ENCODE measurements around the gene ENTPD3.
A peak's percentile ranks its signal among the peaks of the same experiment; 100 is the strongest.
"Not testable (repeated sequence)": the region's sequence is repeated elsewhere in the genome, so short reads cannot be mapped to it uniquely, and the experiment has no call there.

The ENTPD3 gene

DNA sequence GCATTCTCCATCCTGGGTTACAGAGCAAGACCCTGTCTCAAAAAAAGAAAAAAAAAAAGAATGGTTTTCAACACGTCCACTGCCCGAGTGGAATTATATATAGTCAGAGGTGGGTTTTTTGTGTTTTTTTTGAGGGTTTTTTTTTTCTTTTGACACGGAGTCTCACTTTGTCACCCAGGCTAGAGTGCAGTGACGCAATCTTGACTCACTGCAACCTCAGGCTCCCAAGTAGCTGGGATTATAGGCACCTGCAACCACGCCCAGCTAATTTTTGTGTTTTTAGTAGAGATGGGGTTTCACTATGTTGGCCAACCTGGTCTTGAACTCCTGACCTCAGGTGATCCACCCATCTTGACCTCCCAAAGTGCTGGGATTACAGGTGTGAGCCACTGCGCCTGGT, 73.5 kb downstream of the ENTPD3 start:
- not testable (repeated sequence) for DNase-seq (ENCODE audit: low spot score)

DNA sequence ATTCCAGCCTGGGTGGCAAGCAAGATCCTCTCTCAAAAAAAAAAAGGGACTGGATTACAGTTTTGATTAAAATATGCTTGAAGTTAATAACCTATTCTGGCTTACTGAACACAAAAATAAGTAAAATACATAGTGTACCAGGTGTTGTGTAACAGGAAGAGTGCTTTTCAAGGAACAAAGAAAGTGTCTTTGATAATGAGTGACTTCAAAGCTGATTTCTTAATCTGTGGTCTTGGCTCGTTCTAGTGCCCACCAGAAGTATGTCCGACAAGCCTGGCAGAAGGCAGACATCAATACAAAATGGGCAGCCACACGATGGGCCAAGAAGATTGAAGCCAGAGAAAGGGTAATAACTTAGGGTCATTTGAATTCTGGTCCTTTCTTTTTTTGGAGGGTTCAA, 74.2 kb downstream of the ENTPD3 start:
- no peak for DNase-seq (ENCODE audit: low spot score)

DNA sequence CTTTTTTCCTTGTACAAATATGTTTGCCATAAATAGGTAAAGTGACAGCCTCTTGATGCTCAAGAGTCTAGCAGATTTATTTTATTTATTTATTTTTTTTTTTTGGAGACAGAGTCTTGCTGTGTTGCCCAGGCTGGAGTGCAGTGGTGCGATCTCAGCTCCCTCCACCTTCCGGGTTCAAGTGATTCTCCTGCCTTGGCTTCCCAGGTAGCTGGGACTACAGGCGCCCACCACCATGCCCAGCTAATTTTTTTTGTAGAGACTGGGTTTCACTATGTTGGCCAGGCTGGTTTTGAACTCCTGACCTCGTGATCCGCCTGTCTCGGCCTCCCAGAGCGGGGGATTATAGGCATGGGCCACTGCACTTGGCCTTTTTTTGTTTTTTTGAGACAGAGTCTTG, 75.9 kb downstream of the ENTPD3 start:
- not testable (repeated sequence) for DNase-seq (ENCODE audit: low spot score)

DNA sequence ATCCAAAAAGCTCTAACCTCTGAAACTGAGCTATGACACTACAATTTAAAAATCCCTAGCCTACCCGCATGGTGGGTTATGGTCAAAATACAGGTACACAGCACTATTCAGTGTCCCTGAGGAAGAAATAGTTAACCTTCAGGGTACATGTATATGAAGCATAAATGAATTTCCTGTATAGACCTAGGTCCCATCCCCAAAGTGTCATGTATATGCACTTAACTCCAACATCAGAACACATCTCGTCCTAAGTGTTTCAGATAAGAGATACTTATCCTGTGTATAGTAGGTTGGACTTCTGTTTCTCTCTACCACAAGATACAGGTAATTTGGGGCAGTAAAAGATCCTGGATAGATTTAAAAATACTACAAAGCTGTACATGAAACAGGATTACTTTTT, 76.6 kb downstream of the ENTPD3 start:
- no peak for DNase-seq (ENCODE audit: low spot score)

DNA sequence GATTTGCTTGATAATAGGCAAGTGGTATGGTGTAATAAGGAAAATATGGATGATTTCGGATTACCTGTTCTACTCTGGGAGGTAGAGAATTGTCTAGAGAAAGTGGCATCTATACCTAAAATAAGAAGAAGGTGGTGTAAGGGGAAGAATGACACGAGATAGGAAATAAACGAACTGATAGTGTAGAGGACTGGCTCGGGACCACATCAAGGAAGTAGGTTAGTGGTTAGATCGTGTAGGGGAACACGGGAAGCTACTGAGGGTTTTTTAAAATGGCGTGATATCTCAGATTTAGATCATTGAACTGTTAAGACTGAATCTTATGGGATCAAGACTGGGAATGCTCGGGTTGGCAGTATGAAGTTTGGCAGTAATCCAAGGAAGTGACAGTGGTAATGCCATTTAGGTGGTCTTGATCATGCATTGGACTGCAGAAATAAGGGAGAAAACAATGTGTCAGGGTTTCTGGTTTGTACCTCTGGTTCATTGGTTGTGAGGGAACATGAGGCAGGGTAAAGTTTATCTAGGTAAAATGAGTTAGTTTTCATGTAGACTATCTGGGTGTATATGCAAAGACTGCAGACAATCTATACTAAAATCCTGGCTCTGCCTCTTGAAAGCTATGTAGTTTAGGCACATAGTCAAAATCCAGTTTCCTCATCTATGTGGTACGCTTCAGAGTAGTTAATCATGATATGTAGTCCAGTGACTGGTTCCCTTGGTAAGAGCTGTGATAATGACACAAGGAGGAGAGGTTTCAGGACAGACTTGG, 77.5 kb downstream of the ENTPD3 start:
- DNase-seq (ENCODE audit: low spot score), result peak; percentile 28

DNA sequence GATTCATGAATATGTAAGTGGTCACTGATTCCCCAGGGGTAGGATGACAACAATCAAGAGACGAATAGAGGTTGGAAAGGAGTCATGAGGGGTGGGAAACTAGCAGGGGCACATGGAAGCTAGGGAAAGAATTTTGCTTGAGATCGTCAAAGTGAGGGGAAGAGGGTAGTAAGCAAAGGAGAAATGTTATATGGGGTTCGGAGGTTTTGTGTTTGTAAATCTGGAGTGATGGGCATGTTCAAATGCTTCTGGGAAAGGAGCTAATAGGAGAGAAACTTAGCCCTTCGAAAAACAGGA, 78.1 kb downstream of the ENTPD3 start:
- DNase-seq (ENCODE audit: low spot score), result no peak

DNA sequence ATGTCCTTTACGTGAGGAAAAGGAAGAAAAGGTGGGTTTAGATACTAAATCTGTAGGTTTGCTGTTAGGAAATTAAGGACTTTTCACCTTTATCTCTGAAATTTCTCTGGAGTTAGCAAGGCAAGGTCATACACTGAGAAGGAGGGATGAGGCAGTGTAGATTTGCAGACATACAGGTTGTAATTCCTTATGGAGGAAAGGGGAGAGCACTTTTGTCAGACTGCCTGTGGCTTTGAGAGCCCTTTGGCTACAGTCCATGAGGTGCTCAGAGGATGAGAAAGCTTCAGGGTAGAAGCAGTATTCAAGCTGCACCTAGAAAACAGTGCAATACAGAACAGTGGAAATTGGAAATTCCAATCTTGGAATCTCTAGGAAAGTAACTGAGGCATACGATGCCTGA, 78.5 kb downstream of the ENTPD3 start:
- DNase-seq (ENCODE audit: low spot score), result no peak

DNA sequence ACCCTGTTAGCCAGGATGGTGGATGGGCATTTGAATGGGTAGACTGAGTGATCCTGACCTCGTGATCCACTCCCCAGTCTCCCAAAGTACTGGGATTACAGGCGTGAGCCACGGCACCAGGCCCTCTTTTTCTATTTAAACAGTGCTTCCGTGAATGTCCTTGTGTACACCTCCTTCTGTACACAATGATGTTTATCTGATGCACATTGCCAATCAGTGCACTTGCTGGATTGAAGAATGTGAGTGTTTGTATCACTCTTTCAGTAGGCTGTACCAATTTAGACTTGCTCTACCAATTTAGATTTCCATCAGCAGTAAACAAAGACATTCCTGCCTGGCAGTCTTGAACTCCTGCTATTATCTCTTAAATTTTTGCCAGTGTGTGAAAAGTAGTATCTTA, 81.0 kb downstream of the ENTPD3 start:
- no peak for DNase-seq (ENCODE audit: low spot score)

DNA sequence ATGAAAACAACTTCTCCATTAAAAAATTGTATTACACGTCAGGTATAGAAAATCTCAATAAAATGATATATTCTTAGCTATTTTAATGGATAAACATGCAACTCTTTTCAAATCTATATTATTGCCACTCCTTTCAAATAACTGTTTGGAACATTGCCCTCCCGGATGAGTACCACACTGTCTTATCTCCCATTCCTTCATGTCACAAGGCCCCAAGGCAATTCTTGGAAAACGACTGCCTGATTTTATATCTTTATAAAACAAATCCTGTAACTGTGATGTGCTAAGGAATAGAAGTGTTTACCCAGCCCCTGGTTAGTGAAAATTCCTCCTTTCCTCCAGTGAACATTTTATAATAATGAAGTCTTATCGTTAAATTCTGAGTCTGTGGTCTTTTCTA, 83.7 kb downstream of the ENTPD3 start:
- DNase-seq (ENCODE audit: low spot score), result no peak

DNA sequence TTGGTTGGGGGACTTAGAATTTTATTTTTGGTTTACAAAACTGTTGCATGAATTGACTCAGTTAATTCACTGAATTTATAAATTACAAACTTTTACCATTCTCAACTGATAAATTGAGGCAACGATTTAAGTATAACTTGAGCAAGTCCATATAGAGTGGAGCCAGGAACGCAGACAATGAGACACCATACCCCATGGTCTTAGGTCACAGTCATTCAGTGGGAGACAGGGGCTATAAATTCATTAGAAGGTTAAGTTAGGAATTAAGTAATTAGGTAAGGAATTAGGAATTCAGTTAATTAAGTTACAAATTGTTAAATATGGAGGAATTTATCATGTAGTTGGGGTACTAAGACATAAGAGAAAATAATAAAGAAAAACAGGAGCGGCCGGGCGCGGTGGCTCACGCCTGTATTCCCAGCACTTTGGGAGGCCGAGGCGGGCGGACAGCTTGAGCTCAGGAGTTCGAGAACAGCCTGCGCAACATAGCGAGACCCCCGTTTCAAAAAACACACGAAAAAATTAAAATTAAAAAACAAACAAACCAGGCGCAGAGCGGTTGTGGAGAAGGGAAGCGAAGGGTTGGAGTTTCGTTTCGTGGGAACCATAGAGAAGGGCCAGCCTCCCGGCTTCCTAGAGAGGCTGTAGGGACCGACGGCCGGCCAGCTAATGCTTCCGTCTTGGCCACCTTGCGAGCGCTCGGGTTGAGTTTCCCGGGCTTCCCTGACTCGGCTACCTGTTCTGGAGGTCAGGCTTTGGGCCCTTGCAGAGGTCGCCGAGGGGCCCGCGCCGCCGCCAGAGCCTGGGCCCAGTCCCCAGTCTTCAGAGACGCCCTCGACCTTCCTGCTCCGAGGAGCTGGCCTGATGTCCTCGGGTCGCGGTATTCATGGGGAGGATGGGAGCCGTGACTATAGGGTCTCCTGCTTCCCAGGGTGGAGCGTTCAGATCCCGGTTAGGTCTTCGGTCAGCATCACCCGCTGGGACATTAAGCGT, 89.8 kb downstream of the ENTPD3 start, which contains the start of gene ZNF619:
ZNF619 (plus strand) TSS at position 645 of the 993 bp plus-strand sequence. CDS start 858 bp downstream, outside the sequence.
- peak; percentile 58 for DNase-seq (ENCODE audit: low spot score)

DNA sequence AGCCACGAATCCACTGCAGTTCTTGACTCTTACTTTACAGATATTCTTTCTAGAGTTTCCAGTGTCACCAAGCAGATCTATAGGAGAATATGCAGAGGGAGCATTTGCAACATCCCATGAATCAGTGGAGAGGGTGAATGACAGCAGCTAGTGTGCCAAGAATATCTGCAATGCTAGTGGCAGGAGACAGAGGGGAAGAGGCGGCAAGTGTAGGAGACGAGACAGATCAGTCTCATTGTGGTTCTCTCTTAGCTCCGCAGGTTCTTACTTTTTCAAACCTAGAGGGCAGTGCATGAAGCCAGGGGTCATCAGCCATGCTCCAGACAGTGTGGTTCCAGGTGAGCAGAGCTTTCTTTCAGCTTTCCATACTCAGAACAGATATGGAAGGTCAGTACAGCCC, 90.7 kb downstream of the ENTPD3 start:
- DNase-seq (ENCODE audit: low spot score), result no peak

All from NAMALWA (cell line).